ENCODE data around the gene FGGY. TPM values are rescaled to one million over a fixed set of nuclear protein-coding genes. Genes with fewer than 3 reads are reported as not detected.
A peak's percentile ranks its signal among the peaks of the same experiment; 100 is the strongest.

The FGGY gene
- total RNA-seq, 2 donors from 2014 or later: 12.2 to 17.4 TPM

DNA sequence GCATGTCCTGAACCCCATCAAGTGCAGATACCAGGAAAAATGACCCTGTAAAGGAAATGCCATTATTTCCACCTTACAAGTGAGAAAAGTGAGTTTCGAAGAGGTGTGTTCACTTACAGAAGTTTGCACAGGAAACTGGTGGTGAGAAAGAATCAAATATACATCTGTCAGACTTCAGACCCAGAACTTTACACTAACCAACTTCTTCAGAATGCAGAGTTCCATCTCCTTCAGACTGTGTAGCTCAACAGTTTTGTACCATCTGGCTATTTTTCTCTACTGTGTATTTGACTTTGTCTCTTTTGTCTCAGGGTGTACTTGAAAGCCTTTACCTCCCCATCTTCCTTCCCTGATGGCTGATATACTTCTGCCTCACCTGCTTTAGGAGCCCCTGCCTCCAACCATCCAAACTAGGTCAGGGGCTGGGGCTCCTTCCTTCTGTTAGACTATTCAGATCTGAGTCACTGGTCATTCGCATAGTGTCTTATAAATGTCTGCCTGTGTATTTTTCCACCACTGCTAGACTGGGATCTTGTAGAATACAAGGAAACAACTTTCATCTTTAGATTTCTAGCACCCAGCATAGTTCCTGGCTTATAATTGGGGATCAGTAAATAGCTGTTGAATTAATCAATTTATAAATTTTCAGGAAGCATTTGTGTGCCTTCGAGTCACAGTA is 247.9 kb downstream of the FGGY start:
- Histone ChIP-seq H3K27me3 (no peaks in the 10 kb centered on the region), H3K27ac (peak overlapping the region; percentile 66 to 83 (median 80)), H3K36me3 (replicated peaks in 1 of 2; ENCODE audit: insufficient read depth in 1 of 2, low read depth in 2 of 2) (no peaks in the 10 kb centered on the region), H3K4me1 (peaks cover 75% of the 10 kb centered on the region), H3K9me3 (no peaks in the 10 kb centered on the region), H3K4me3 (no peak overlapping the region)
- intact Hi-C loops (cut with DNase I): no loop called here
- TF ChIP-seq POLR2A (IDR thresholded peaks at IDR 0.05): no peak
- TF ChIP-seq CTCF (IDR thresholded peaks at IDR 0.05): no peak
- ATAC-seq (no peak), DNase-seq (no peak)
- WGBS, 2 donors: 96 to 97% methylated on average over 3 of the region's 3 CpGs

DNA sequence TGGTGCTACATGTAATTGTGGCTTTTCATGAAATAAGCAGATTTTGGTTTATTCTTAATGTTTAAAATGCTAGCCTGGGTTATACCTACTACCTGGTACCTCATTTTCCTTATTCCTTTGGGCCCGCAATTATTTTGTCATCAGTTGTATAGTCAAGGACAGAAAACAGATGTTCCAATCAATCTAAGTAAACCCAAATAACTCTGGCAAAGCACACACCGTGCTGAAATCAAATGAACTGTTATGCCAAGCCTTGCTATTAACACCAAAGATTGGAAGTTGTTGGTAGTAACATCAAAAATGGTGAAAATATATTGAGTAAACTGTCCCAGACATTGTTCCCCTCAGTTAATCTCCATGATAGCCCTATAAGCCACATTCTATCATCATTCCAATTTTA is 248.9 kb downstream of the FGGY start:
- intact Hi-C loops (cut with DNase I): no loop called here

GRCh38 chr1:59549066-59549837 is 252.4 kb downstream of the FGGY start:
- ATAC-seq (peak; percentile 15), DNase-seq (no peak)
- WGBS, 2 donors: 89 to 90% methylated on average over 5 of the region's 5 CpGs
- Histone ChIP-seq H3K9me3 (no peaks in the 10 kb centered on the region), H3K36me3 (replicated peaks in 1 of 2; ENCODE audit: insufficient read depth in 1 of 2, low read depth in 2 of 2) (no peaks in the 10 kb centered on the region), H3K27ac (peak overlapping the region in 3 of 4 donors; percentile 3 to 60 (median 53)), H3K4me1 (peaks cover 51% of the 10 kb centered on the region), H3K4me3 (no peak overlapping the region), H3K27me3 (no peaks in the 10 kb centered on the region)
- no peak for TF ChIP-seq CTCF (IDR thresholded peaks at IDR 0.05)
- intact Hi-C loops (cut with DNase I): no loop called here

More for the DNA sequence above, 248.9 kb downstream of the FGGY start:
- H3K27me3 ChIP-seq: no peaks in the 10 kb centered on the region
- WGBS, 2 donors: 42 to 49% methylated on average over 2 of the region's 2 CpGs
- no peak overlapping the region for H3K4me3 ChIP-seq
- no peaks in the 10 kb centered on the region for H3K36me3 ChIP-seq (replicated peaks in 1 of 2; ENCODE audit: insufficient read depth in 1 of 2, low read depth in 2 of 2)
- TF ChIP-seq POLR2A (IDR thresholded peaks at IDR 0.05) (no peak), CTCF (IDR thresholded peaks at IDR 0.05) (no peak)
- peak overlapping the region in 3 of 4 donors; percentile 77 to 83 (median 82) for H3K27ac ChIP-seq
- H3K4me1 ChIP-seq: peaks cover 75% of the 10 kb centered on the region
- H3K9me3 ChIP-seq: no peaks in the 10 kb centered on the region
- ATAC-seq: no peak
- no peak for DNase-seq

GRCh38 chr1:59549903-59550302 is 253.0 kb downstream of the FGGY start:
- H3K36me3 ChIP-seq (replicated peaks in 1 of 2; ENCODE audit: insufficient read depth in 1 of 2, low read depth in 2 of 2): no peaks in the 10 kb centered on the region
- DNase-seq: peak; percentile 20 to 51 (median 23)
- H3K9me3 ChIP-seq: no peaks in the 10 kb centered on the region
- no peaks in the 10 kb centered on the region for H3K27me3 ChIP-seq
- 66 to 79% methylated on average over 3 of the region's 3 CpGs for WGBS, 2 donors
- peaks cover 50% of the 10 kb centered on the region for H3K4me1 ChIP-seq
- peak overlapping the region; percentile 23 to 60 (median 46) for H3K27ac ChIP-seq
- intact Hi-C loops (cut with DNase I): no loop called here
- no peak for TF ChIP-seq POLR2A (IDR thresholded peaks at IDR 0.05)
- TF ChIP-seq CTCF (IDR thresholded peaks at IDR 0.05): no peak
- H3K4me3 ChIP-seq: no peak overlapping the region
- peak; percentile 50 for ATAC-seq

Data from body of pancreas (tissue), 4 donors.